ENCODE data around the gene ZNF184. TPM values are rescaled to one million over a fixed set of nuclear protein-coding genes. Genes with fewer than 3 reads are reported as not detected.

ZNF184 gene
- polyA plus RNA-seq, 6 donors from 2014 or later, result 2.8 to 12.3 (median 11.2) TPM

Other genes with a start within 250 kb of the ZNF184 start
- 1 to 10 TPM in 1 of 6 donors, under 1 TPM in 2, not detected in 3; 0.31 to 1.3 (median 0.76) TPM for gene PRSS16, start 225.4 kb downstream of the ZNF184 start, polyA plus RNA-seq (ENCODE audit: low read depth in 6 of 6)
- gene POM121L2, start 160.8 kb downstream of the ZNF184 start, polyA plus RNA-seq (ENCODE audit: low read depth in 6 of 6), result not detected
- gene ZNF391, start 84.3 kb downstream of the ZNF184 start, polyA plus RNA-seq (ENCODE audit: low read depth in 6 of 6), result 1 to 10 TPM in 5 of 6 donors, under 1 TPM in 1; 0.95 to 7.4 (median 3.8) TPM